SK-N-SH treated with all-trans-retinoic acid at 6 μM for 48 hours (cell line): Measurements from ENCODE around the gene SLC51B.

Experiments used
- OSR1 ChIP-seq: fragments of 250-450 bp; sonication (Bioruptor Pico); IDR thresholded peaks from 2 replicates; pipeline ENCODE4 v1.8.0; 2022; ENCODE audit warnings: moderate library complexity, mild to moderate bottlenecking, inconsistent platforms
- PPARA ChIP-seq: fragments of 250-450 bp; sonication (Bioruptor Pico); IDR thresholded peaks from 2 replicates; pipeline ENCODE4 v1.5.0; 2020; ENCODE audit warnings: mild to moderate bottlenecking, borderline replicate concordance
- RARB ChIP-seq: fragments of 250-450 bp; sonication (Bioruptor Pico); IDR thresholded peaks from 2 replicates; pipeline ENCODE4 v1.8.0; 2021; ENCODE audit warnings: mild to moderate bottlenecking, moderate library complexity
- TSHZ2 ChIP-seq: fragments of 250-450 bp; sonication (Bioruptor Pico); IDR thresholded peaks from 2 replicates; pipeline ENCODE4 v1.5.0; 2020; ENCODE audit warnings: mild to moderate bottlenecking, moderate library complexity
- ZFP3 ChIP-seq: fragments of 250-450 bp; sonication (Bioruptor Pico); IDR thresholded peaks from 2 replicates; pipeline ENCODE4 v1.5.0; 2020; ENCODE audit warnings: mild to moderate bottlenecking, moderate library complexity
- ZFP30 ChIP-seq: fragments of 450-650 bp; formaldehyde crosslinking; IDR thresholded peaks from 2 replicates; pipeline ENCODE4 v1.5.0; 2022; ENCODE audit warnings: mild to moderate bottlenecking, moderate library complexity
- ZNF8 ChIP-seq: fragments of 450-650 bp; formaldehyde crosslinking; IDR thresholded peaks from 2 replicates; pipeline ENCODE4 v1.5.0; 2020; ENCODE audit warnings: mild to moderate bottlenecking, moderate library complexity

GRCh38 chr15:65054333-65055200 lies 9.4 kb downstream of the SLC51B start:
- TF ChIP-seq ZNF8 (CRISPR knock-in tag) (no peak), ZFP30 (CRISPR knock-in tag) (no peak), TSHZ2 (CRISPR knock-in tag) (no peak), PPARA (CRISPR knock-in tag) (no peak), RARB (CRISPR knock-in tag) (no peak), OSR1 (CRISPR knock-in tag) (no peak), ZFP3 (CRISPR knock-in tag) (no peak)
